CD4-positive, alpha-beta T cell (primary cell): Measurements from ENCODE around the gene PSEN1. TPM values are rescaled to one million over a fixed set of nuclear protein-coding genes. Genes with fewer than 3 reads are reported as not detected.

Experiments
- ATAC-seq: fragments of 200-7000 bp; cut with Tn5 transposase; one replicate; pipeline ENCODE4 v1.10.0; 2022; ENCODE audit warnings: mild to moderate bottlenecking; ENCODE audit not compliant: poor library complexity
- CTCF ChIA-PET: fragments of 350-600 bp; sonication (Branson Sonifier 250); formaldehyde crosslinking; loops from one replicate; lab custom pipeline; 2021; ENCODE audit warnings: antibody characterized with exemption, inconsistent platforms; lab: Charles Lee
- POLR2A ChIA-PET: fragments of 350-600 bp; sonication (Branson Sonifier 250); formaldehyde crosslinking; loops from one replicate; lab custom pipeline; 2021; ENCODE audit warnings: antibody characterized with exemption, inconsistent platforms; lab: Charles Lee
- DNase-seq, 14 experiments: peaks; one replicate each; pipeline ENCODE4 v3.0.0-alpha.2; 2013 to 2020; ENCODE audit warnings: mixed read lengths in 2 of 14
- H3K27ac ChIP-seq, 2 donors: one replicate each; pipeline versions ENCODE4 v1.5.1 to v1.7.0; 2013; ENCODE audit warnings: low read length in 2 of 2, low read depth in 1 of 2, mild to moderate bottlenecking in 1 of 2
- H3K27me3 ChIP-seq, 2 experiments: 1 replicate in 1 of 2; 2 replicates in 1 of 2; pipeline versions ENCODE4 v1.6.1 to v1.7.0; 2013; ENCODE audit warnings: low read length in 2 of 2, control low read depth in 1 of 2, mild to moderate bottlenecking in 1 of 2, moderate library complexity in 1 of 2; ENCODE audit not compliant: insufficient read depth in 2 of 2, control insufficient read depth in 1 of 2
- H3K36me3 ChIP-seq: one replicate; pipeline ENCODE4 v1.6.1; 2013; ENCODE audit warnings: low read length, control low read depth; ENCODE audit not compliant: insufficient read depth
- H3K4me1 ChIP-seq: one replicate; pipeline ENCODE4 v1.6.1; 2013; ENCODE audit warnings: low read length, control low read depth; ENCODE audit not compliant: insufficient read depth
- H3K4me3 ChIP-seq: one replicate; pipeline ENCODE4 v1.5.1; 2013; ENCODE audit warnings: mild to moderate bottlenecking, low read length, moderate library complexity
- H3K9me3 ChIP-seq, 2 experiments: 1 replicate in 1 of 2; 2 replicates in 1 of 2; pipeline versions ENCODE4 v1.6.1 to v1.7.0; 2013; ENCODE audit warnings: low read length in 2 of 2, mild to moderate bottlenecking in 2 of 2, control low read depth in 1 of 2, moderate library complexity in 1 of 2; ENCODE audit not compliant: control insufficient read depth in 1 of 2, insufficient read depth in 1 of 2
- H3K27ac Mint-ChIP-seq: one replicate; pipeline ENCODE4 v1.8.0; 2020; ENCODE audit warnings: mixed read lengths
- H3K27me3 Mint-ChIP-seq: one replicate; pipeline ENCODE4 v1.8.0; 2021; ENCODE audit warnings: mixed read lengths
- H3K36me3 Mint-ChIP-seq: one replicate; pipeline ENCODE4 v1.8.0; 2021; ENCODE audit warnings: low read depth, mixed read lengths
- H3K4me1 Mint-ChIP-seq: one replicate; pipeline ENCODE4 v1.8.0; 2021; ENCODE audit warnings: low read depth, mixed read lengths
- H3K4me3 Mint-ChIP-seq: one replicate; pipeline ENCODE4 v1.8.0; 2020; ENCODE audit warnings: mild to moderate bottlenecking, mixed read lengths
- H3K9me3 Mint-ChIP-seq: one replicate; pipeline ENCODE4 v1.8.0; 2020; ENCODE audit warnings: mixed read lengths
- CTCF ChIP-seq: fragments of 200-600 bp; IDR thresholded peaks from one replicate; pipeline ENCODE4 v1.8.0; 2022; ENCODE audit warnings: antibody characterized with exemption, mild to moderate bottlenecking
- intact Hi-C, 2 experiments: fragments of 100-400 bp; cut with DNase I in 1 of 2; cut with micrococcal nuclease in 1 of 2; formaldehyde crosslinking; loops; one replicate each; pipeline versions ENCODE4 v1.15.1 to v1.9.0; 2023 to 2025; cut with DNase I, micrococcal nuclease
- total RNA-seq, 174 experiments: library from RNA in 2 of 174; stranded (reverse) in 2 of 174; gene quantifications; one replicate each; pipeline ENCODE4 v1.2.3 and lab custom pipeline; 2021 to 2026

Gene PSEN1
- total RNA-seq, 2 experiments from 2014 or later: 27.1 to 28.3 TPM

- H3K4me3 Mint-ChIP-seq: no peak overlapping the region
- H3K4me1 Mint-ChIP-seq: peaks cover 6% of the 10 kb centered on the region
- intact Hi-C loops: no loop called here
- Histone ChIP-seq H3K27ac (no peak overlapping the region), H3K4me1 (peaks cover 8% of the 10 kb centered on the region), H3K27me3 (peaks cover 35 to 48% of the 10 kb centered on the region in 2 experiments), H3K4me3 (no peak overlapping the region), H3K36me3 (no peaks in the 10 kb centered on the region), H3K9me3 (no peaks in the 10 kb centered on the region)
- ATAC-seq (no peak), DNase-seq (no peak)
- peaks cover 39% of the 10 kb centered on the region for H3K27me3 Mint-ChIP-seq
- no peaks in the 10 kb centered on the region for H3K9me3 Mint-ChIP-seq
- no peak for TF ChIP-seq CTCF
- H3K36me3 Mint-ChIP-seq: peaks cover 4% of the 10 kb centered on the region
- CTCF ChIA-PET: no interaction called here
- H3K27ac Mint-ChIP-seq: no peak overlapping the region
- POLR2A ChIA-PET: interaction anchor here (1.0 kb wide), 1 partner anchor 205 kb away, joined by 3 read pairs; no protein-coding TSS in a partner anchor
These were observed 96.7 kb downstream of the PSEN1 start for GRCh38 chr14:73232984-73233383.

GRCh38 chr14:73233564-73233963 is 97.3 kb downstream of the PSEN1 start:
- peaks cover 13% of the 10 kb centered on the region for H3K4me1 ChIP-seq
- H3K36me3 ChIP-seq: no peaks in the 10 kb centered on the region
- peaks cover 0 to 6% of the 10 kb centered on the region in 2 experiments for H3K9me3 ChIP-seq
- no peak overlapping the region for H3K4me3 ChIP-seq
- H3K27ac Mint-ChIP-seq: no peak overlapping the region
- peaks cover 43% of the 10 kb centered on the region for H3K27me3 Mint-ChIP-seq
- ATAC-seq: no peak
- TF ChIP-seq CTCF: no peak
- intact Hi-C loops: no loop called here
- no peak for DNase-seq
- ChIA-PET POLR2A (no interaction called here), CTCF (no interaction called here)
- H3K36me3 Mint-ChIP-seq: no peaks in the 10 kb centered on the region
- peaks cover 6% of the 10 kb centered on the region for H3K4me1 Mint-ChIP-seq
- no peak overlapping the region for H3K27ac ChIP-seq
- peaks cover 39 to 54% of the 10 kb centered on the region in 2 experiments for H3K27me3 ChIP-seq
- no peaks in the 10 kb centered on the region for H3K9me3 Mint-ChIP-seq
- H3K4me3 Mint-ChIP-seq: no peak overlapping the region

GRCh38 chr14:73234029-73234428 is 97.7 kb downstream of the PSEN1 start:
- no peak overlapping the region for H3K27ac Mint-ChIP-seq
- H3K27me3 Mint-ChIP-seq: peaks cover 47% of the 10 kb centered on the region
- Histone ChIP-seq H3K27me3 (peaks cover 43 to 58% of the 10 kb centered on the region in 2 experiments), H3K4me3 (no peak overlapping the region), H3K36me3 (no peaks in the 10 kb centered on the region), H3K27ac (no peak overlapping the region), H3K4me1 (peaks cover 13% of the 10 kb centered on the region), H3K9me3 (peaks cover 0 to 6% of the 10 kb centered on the region in 2 experiments)
- H3K4me1 Mint-ChIP-seq: peaks cover 6% of the 10 kb centered on the region
- ChIA-PET POLR2A (no interaction called here), CTCF (no interaction called here)
- no peaks in the 10 kb centered on the region for H3K9me3 Mint-ChIP-seq
- TF ChIP-seq CTCF: no peak
- intact Hi-C loops: no loop called here
- no peaks in the 10 kb centered on the region for H3K36me3 Mint-ChIP-seq
- no peak for DNase-seq
- ATAC-seq: no peak
- H3K4me3 Mint-ChIP-seq: no peak overlapping the region
